Mammary epithelial cell (primary cell): Measurements from ENCODE around the gene HOXB2.

Experiments used
- EZH2 ChIP-seq: IDR thresholded peaks from 2 replicates; pipeline ENCODE4 v1.6.1; 2012; ENCODE audit warnings: low read length, inconsistent platforms, borderline replicate concordance
- TF ChIP-seq, protein P1 (sequence below), 2 donors: IDR thresholded peaks in 1 of 2; conservative IDR thresholded peaks in 1 of 2; 2 replicates each; pipeline ENCODE4 v1.5.1; 2011 to 2012; ENCODE audit warnings: inconsistent platforms in 2 of 2, low read length in 2 of 2, mild to moderate bottlenecking in 2 of 2, control low read depth in 1 of 2, low read depth in 1 of 2; ENCODE audit not compliant: insufficient read depth in 1 of 2; ENCODE audit errors: extremely low read depth in 1 of 2

DNA sequence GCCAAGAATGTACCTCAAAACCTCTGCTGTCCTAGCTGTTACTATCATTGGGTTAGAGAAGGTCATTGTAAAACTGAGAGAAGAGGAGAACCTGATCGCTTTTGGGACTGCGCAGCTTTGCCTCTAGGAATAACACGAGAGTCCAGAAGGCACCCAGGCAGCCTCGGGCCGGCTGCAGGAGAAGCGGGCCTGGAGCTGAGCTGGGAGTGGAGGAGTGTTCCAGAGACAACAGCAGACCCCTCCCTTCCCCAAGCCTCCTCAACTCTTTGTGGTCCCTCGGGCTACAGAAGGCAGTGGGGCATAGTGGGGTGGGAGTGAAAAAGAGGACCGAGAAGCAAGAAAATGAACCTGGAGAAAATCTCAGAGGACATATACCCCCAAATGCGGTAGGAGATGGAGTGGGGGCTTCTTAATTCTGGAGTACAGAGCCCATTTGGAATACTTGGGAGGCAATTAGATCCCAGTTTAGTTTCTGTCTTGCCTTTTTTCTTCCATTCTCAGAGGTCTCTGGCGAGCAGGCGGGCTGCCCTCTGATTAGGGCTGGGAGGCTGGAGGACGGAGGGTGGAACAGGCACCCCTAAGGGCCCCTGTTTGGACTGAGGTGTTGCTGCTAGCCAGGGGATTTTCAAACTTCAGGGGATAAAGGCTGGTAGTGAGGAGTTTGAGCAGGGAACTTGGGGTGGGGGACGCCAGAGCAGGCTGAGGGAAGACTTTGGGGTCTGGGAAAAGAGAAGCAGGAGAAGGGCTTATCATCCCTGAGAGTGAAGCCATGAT is 13.3 kb upstream of the HOXB2 start:
- TF ChIP-seq, protein P1, sequence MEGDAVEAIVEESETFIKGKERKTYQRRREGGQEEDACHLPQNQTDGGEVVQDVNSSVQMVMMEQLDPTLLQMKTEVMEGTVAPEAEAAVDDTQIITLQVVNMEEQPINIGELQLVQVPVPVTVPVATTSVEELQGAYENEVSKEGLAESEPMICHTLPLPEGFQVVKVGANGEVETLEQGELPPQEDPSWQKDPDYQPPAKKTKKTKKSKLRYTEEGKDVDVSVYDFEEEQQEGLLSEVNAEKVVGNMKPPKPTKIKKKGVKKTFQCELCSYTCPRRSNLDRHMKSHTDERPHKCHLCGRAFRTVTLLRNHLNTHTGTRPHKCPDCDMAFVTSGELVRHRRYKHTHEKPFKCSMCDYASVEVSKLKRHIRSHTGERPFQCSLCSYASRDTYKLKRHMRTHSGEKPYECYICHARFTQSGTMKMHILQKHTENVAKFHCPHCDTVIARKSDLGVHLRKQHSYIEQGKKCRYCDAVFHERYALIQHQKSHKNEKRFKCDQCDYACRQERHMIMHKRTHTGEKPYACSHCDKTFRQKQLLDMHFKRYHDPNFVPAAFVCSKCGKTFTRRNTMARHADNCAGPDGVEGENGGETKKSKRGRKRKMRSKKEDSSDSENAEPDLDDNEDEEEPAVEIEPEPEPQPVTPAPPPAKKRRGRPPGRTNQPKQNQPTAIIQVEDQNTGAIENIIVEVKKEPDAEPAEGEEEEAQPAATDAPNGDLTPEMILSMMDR (conservative IDR thresholded peaks at IDR 0.05 in 1 of 2, IDR thresholded peaks at IDR 0.05 in 1 of 2; ENCODE audit: extremely low read depth in 1 of 2, insufficient read depth in 1 of 2, low read depth in 1 of 2, low read length in 2 of 2) = no peak
- TF ChIP-seq EZH2 = no peak
